Mesenchymal stem cell (in vitro differentiated cells and primary cell): Measurements from ENCODE around the gene PLSCR5.
A peak's percentile ranks its signal among the peaks of the same experiment; 100 is the strongest.

Experiments used
- DNase-seq: peaks from one replicate; pipeline ENCODE4 v3.0.0-alpha.2; 2013
- H2AFZ ChIP-seq: one replicate; pipeline ENCODE4 v1.6.1; 2013; ENCODE audit warnings: low read depth, mild to moderate bottlenecking, control low read depth, inconsistent platforms, low read length, moderate library complexity
- H2AK5ac ChIP-seq: 2 replicates; pipeline ENCODE4 v1.6.1; 2013; ENCODE audit warnings: low read length, moderate library complexity, mild to moderate bottlenecking, inconsistent platforms; ENCODE audit not compliant: severe bottlenecking
- H2BK120ac ChIP-seq: one replicate; pipeline ENCODE4 v1.6.1; 2013; ENCODE audit warnings: low read depth, mild to moderate bottlenecking, inconsistent platforms, low read length, moderate library complexity
- H2BK12ac ChIP-seq, 2 experiments: one replicate each; pipeline ENCODE4 v1.6.1; 2013; ENCODE audit warnings: inconsistent platforms in 2 of 2, low read length in 2 of 2, mild to moderate bottlenecking in 2 of 2, moderate library complexity in 2 of 2, control low read depth in 1 of 2
- H2BK15ac ChIP-seq: one replicate; pipeline ENCODE4 v1.6.1; 2013; ENCODE audit warnings: mild to moderate bottlenecking, low read depth, inconsistent platforms; ENCODE audit not compliant: poor library complexity, severe bottlenecking
- H2BK5ac ChIP-seq: 2 replicates; pipeline ENCODE4 v1.6.1; 2013; ENCODE audit warnings: low read depth, mild to moderate bottlenecking, low read length, control low read depth, inconsistent platforms; ENCODE audit not compliant: poor library complexity, severe bottlenecking
- H3K14ac ChIP-seq, 2 experiments: one replicate each; pipeline ENCODE4 v1.6.1; 2013; ENCODE audit warnings: inconsistent platforms in 2 of 2, low read length in 2 of 2, control low read depth in 1 of 2, mild to moderate bottlenecking in 1 of 2, moderate library complexity in 1 of 2
- H3K18ac ChIP-seq, 2 experiments: one replicate each; pipeline ENCODE4 v1.6.1; 2013; ENCODE audit warnings: inconsistent platforms in 2 of 2, low read length in 2 of 2, control low read depth in 1 of 2, low read depth in 1 of 2, mild to moderate bottlenecking in 1 of 2
- H3K23ac ChIP-seq, 2 experiments: one replicate each; pipeline ENCODE4 v1.6.1; 2013; ENCODE audit warnings: inconsistent platforms in 2 of 2, low read length in 2 of 2, mild to moderate bottlenecking in 2 of 2, moderate library complexity in 2 of 2, control low read depth in 1 of 2
- H3K27ac ChIP-seq: 2 replicates; pipeline ENCODE4 v1.5.1; 2013; ENCODE audit warnings: mild to moderate bottlenecking, moderate library complexity, low read length, control low read depth, inconsistent platforms; ENCODE audit not compliant: poor library complexity, severe bottlenecking
- H3K27me3 ChIP-seq, 2 experiments: 2 replicates each; pipeline versions ENCODE4 v1.6.1 to v1.7.0; 2013; ENCODE audit warnings: low read length in 2 of 2, mild to moderate bottlenecking in 2 of 2, moderate library complexity in 2 of 2, control low read depth in 1 of 2, inconsistent platforms in 1 of 2; ENCODE audit not compliant: control insufficient read depth in 1 of 2, insufficient read depth in 1 of 2
- H3K36me3 ChIP-seq, 2 experiments: 2 replicates each; pipeline versions ENCODE4 v1.6.1 to v1.7.0; 2013; ENCODE audit warnings: low read length in 2 of 2, control low read depth in 1 of 2, inconsistent platforms in 1 of 2, low read depth in 1 of 2, mild to moderate bottlenecking in 1 of 2; ENCODE audit not compliant: insufficient read depth in 2 of 2, control insufficient read depth in 1 of 2
- H3K4ac ChIP-seq, 2 experiments: one replicate each; pipeline ENCODE4 v1.6.1; 2013; ENCODE audit warnings: inconsistent platforms in 2 of 2, low read length in 2 of 2, mild to moderate bottlenecking in 2 of 2, moderate library complexity in 2 of 2, control low read depth in 1 of 2, low read depth in 1 of 2
- H3K4me1 ChIP-seq: 2 replicates; pipeline ENCODE4 v1.6.1; 2013; ENCODE audit warnings: low read depth, low read length, control low read depth; ENCODE audit not compliant: control insufficient read depth, insufficient read depth
- H3K4me2 ChIP-seq: 2 replicates; pipeline ENCODE4 v1.6.1; 2013; ENCODE audit warnings: low read length, mild to moderate bottlenecking, inconsistent platforms; ENCODE audit not compliant: poor library complexity, severe bottlenecking
- H3K4me3 ChIP-seq, 2 experiments: 2 replicates each; pipeline versions ENCODE4 v1.5.1 to v1.7.0; 2013; ENCODE audit warnings: low read length in 2 of 2, mild to moderate bottlenecking in 2 of 2, control low read depth in 1 of 2, low read depth in 1 of 2; ENCODE audit not compliant: insufficient read depth in 1 of 2
- H3K79me1 ChIP-seq: replicated peaks from 2 replicates; pipeline ENCODE4 v1.6.1; 2013; ENCODE audit warnings: mild to moderate bottlenecking, control low read depth, low read length, inconsistent platforms; ENCODE audit not compliant: poor library complexity, severe bottlenecking
- H3K9ac ChIP-seq: 2 replicates; pipeline ENCODE4 v1.7.0; 2013; ENCODE audit warnings: mild to moderate bottlenecking, low read length, moderate library complexity
- H3K9me3 ChIP-seq: 2 replicates; pipeline ENCODE4 v1.7.0; 2013; ENCODE audit warnings: mild to moderate bottlenecking, low read length; ENCODE audit not compliant: control insufficient read depth
- H4K8ac ChIP-seq: one replicate; pipeline ENCODE4 v1.6.1; 2013; ENCODE audit warnings: inconsistent platforms, mild to moderate bottlenecking, low read length, moderate library complexity
- H4K91ac ChIP-seq: one replicate; pipeline ENCODE4 v1.6.1; 2013; ENCODE audit warnings: mild to moderate bottlenecking, low read length, inconsistent platforms
- WGBS: methylation state at CpG from one replicate; pipeline ENCODE4 v1.1.7; 2013; ENCODE audit warnings: mixed read lengths; 5-methylcytosine and 5-hydroxymethylcytosine counted together

The PLSCR5 gene

DNA sequence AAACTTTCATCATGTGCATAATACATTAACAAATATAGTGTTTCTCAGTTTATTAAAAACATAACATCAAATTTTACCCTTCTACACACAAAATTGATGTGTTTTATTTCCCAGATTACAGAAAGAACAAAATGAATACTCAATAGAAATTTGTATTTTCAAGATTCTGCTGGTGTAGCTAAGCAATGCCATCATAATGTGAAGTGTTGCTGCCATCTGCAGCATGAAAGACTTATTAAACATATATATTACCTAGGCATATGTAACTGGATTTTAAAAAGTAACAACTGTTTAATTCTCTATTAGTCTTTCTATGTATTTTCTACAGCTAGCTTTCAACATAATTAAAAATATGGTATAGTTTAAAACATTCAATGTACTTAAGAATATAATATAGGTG, 27.5 kb downstream of the PLSCR5 start:
- no peak overlapping the region for H3K27ac ChIP-seq
- no peak overlapping the region for H3K9ac ChIP-seq
- no peak overlapping the region for H3K23ac ChIP-seq
- H3K14ac ChIP-seq, result no peak overlapping the region
- H2BK15ac ChIP-seq, result no peak overlapping the region
- peaks cover 7% of the 10 kb centered on the region for H3K9me3 ChIP-seq
- no peaks in the 10 kb centered on the region for H3K79me1 ChIP-seq
- H2BK5ac ChIP-seq, result no peak overlapping the region
- no peaks in the 10 kb centered on the region for H3K4me1 ChIP-seq
- H2AFZ ChIP-seq, result no peak overlapping the region
- no peaks in the 10 kb centered on the region for H3K27me3 ChIP-seq
- no peaks in the 10 kb centered on the region for H3K36me3 ChIP-seq
- no peak overlapping the region for H2AK5ac ChIP-seq
- H3K4me2 ChIP-seq, result no peak overlapping the region
- H3K4ac ChIP-seq, result no peak overlapping the region
- H4K8ac ChIP-seq, result no peak overlapping the region
- no peak overlapping the region for H2BK120ac ChIP-seq
- H2BK12ac ChIP-seq, result no peak overlapping the region
- H3K18ac ChIP-seq, result no peak overlapping the region
- DNase-seq, result peak; percentile 61
- H3K4me3 ChIP-seq, result no peak overlapping the region
- no peak overlapping the region for H4K91ac ChIP-seq

DNA sequence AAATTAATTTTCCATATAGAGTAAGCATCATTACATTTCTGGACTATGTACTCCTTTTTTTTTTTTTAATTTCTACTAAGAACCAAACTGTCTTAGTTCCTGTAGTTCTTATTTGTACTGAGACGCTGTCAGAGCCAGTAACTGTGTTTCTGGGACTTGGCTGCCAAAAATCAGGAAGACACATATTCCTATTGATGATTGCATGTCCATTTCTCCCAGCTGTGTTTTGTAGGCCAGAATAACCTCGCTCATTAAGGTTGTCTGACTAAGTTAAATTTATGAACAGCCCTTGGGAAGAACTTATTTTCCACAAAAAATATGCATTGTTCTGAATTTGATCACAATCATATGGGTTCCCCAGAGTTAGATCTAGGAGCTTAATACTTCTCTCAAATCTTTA, 29.5 kb downstream of the PLSCR5 start:
- H3K9ac ChIP-seq, result no peak overlapping the region
- no peaks in the 10 kb centered on the region for H3K36me3 ChIP-seq
- no peak overlapping the region for H2AFZ ChIP-seq
- no peak overlapping the region for H4K8ac ChIP-seq
- no peak overlapping the region for H3K18ac ChIP-seq
- no peak for DNase-seq
- H3K4me2 ChIP-seq, result no peak overlapping the region
- no peak overlapping the region for H2BK5ac ChIP-seq
- no peak overlapping the region for H3K27ac ChIP-seq
- no peak overlapping the region for H3K4me3 ChIP-seq
- no peak overlapping the region for H4K91ac ChIP-seq
- WGBS, result 91% methylated on average over 1 of the region's 2 CpGs
- no peak overlapping the region for H3K4ac ChIP-seq
- no peaks in the 10 kb centered on the region for H3K9me3 ChIP-seq
- no peaks in the 10 kb centered on the region for H3K27me3 ChIP-seq
- no peak overlapping the region for H2BK15ac ChIP-seq
- no peak overlapping the region for H3K23ac ChIP-seq
- no peak overlapping the region for H2AK5ac ChIP-seq
- no peaks in the 10 kb centered on the region for H3K4me1 ChIP-seq
- no peak overlapping the region for H2BK120ac ChIP-seq
- no peaks in the 10 kb centered on the region for H3K79me1 ChIP-seq
- no peak overlapping the region for H3K14ac ChIP-seq
- H2BK12ac ChIP-seq, result no peak overlapping the region

DNA sequence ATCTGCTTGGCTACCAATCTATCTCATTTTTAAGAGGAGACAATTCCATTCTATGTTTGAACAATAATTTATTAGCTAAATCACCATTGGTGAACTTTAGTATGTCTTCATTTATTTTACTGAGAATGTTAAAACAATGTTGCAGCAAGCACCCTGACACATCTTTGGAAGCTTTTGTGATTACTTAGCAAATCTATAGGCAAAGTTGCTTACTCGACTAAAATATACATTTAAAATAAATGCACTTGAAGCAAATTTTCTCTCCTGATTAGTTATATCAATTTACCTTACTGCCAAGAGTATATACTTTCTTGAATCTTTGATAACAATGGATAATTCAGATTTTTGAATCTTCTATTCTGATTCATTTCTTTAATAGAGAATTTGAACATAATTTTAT, 31.0 kb downstream of the PLSCR5 start:
- H3K27me3 ChIP-seq, result no peaks in the 10 kb centered on the region

DNA sequence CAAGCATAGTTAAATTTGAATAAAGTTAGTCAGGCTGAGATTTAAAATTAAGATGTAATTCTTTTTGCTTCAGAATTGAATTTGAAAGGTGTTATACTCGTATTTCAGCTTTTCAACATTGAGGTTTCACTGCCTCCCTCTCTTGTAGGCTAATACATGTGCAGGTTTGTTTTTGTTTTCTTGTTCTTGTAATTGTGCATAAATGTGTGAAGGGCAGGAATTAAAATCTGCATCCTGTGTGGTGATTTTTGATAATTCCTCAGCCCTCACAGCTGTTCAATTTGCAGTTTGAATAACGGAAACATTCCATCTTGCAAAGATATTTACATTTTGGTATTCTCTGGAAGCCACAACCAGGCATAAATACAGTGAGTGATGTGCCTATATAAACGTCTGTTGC, 35.8 kb downstream of the PLSCR5 start:
- Histone ChIP-seq H2AK5ac (no peak overlapping the region), H2BK15ac (no peak overlapping the region), H2AFZ (no peak overlapping the region), H3K79me1 (no peaks in the 10 kb centered on the region), H2BK120ac (no peak overlapping the region), H3K4ac (no peak overlapping the region), H4K91ac (no peak overlapping the region), H3K4me3 (no peak overlapping the region), H3K4me2 (no peak overlapping the region), H3K14ac (no peak overlapping the region), H3K18ac (no peak overlapping the region), H3K4me1 (no peaks in the 10 kb centered on the region), H3K27me3 (no peaks in the 10 kb centered on the region), H3K36me3 (no peaks in the 10 kb centered on the region), H3K23ac (no peak overlapping the region), H3K9ac (no peak overlapping the region), H2BK5ac (no peak overlapping the region), H3K27ac (no peak overlapping the region), H3K9me3 (no peaks in the 10 kb centered on the region), H2BK12ac (no peak overlapping the region), H4K8ac (no peak overlapping the region)
- no peak for DNase-seq
- 69% methylated on average over 3 of the region's 3 CpGs for WGBS

More for the DNA sequence above, 31.0 kb downstream of the PLSCR5 start:
- Histone ChIP-seq H3K27ac (no peak overlapping the region), H3K79me1 (no peaks in the 10 kb centered on the region), H3K4ac (no peak overlapping the region), H3K9ac (no peak overlapping the region), H3K4me2 (no peak overlapping the region), H2BK5ac (no peak overlapping the region), H2AK5ac (no peak overlapping the region), H2BK120ac (no peak overlapping the region), H4K91ac (no peak overlapping the region), H3K4me3 (no peak overlapping the region), H3K23ac (no peak overlapping the region), H4K8ac (no peak overlapping the region), H3K36me3 (no peaks in the 10 kb centered on the region), H2BK12ac (no peak overlapping the region), H3K18ac (no peak overlapping the region), H2BK15ac (no peak overlapping the region), H3K14ac (no peak overlapping the region), H2AFZ (no peak overlapping the region), H3K4me1 (no peaks in the 10 kb centered on the region), H3K9me3 (no peaks in the 10 kb centered on the region)
- DNase-seq, result no peak
- WGBS, result no CpG with 5 or more reads among the region's 1 CpG
